SHP77 (cell line): ENCODE results near the gene THG1L.
"Not testable (repeated sequence)": the region's sequence is repeated elsewhere in the genome, so short reads cannot be mapped to it uniquely, and the experiment has no call there.

Experiments
- DNase-seq, 2 experiments: peaks; one replicate each; lab custom pipeline; 2025; lab: John Stamatoyannopoulos, UW

THG1L gene

DNA sequence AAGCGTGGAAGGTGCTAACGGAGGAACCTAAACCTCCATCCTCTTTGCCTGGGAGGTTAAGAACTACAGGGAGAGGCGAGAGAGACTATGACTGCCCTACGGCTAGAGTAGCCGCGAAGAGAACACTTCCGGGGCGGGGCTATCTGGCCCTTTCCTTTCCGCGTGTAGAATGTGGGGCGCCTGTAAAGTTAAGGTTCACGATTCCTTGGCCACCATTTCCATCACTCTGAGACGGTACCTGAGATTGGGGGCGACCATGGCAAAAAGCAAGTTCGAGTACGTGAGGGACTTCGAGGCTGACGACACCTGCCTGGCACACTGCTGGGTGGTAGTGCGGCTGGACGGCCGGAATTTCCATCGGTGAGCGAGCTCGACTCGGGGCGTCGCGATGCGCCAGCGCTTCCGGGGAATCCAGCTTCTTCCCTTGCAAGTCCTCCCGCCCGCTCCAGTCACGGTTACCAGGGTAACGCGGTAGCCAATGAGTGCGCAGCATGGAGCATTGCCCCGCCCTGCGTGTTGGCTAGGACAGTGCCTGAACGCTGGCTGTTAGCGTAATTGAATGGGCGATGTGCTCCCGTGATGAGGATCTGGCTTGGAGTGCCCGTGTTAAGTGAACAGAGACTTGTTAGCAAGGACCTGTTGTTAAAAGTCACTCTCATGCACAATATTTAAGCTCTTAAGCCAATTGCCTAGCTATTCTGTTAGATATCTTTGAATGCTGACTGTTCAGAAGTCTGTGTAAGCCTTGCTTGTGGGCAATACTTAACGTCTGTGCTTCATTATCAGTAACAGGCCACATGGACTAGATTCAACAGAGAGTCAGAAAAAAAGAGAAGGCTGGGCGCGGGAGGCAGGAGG is at the start of gene THG1L:
Gene THG1L, plus strand, starts transcription at position 149 of the 858 bp plus-strand sequence. Its CDS starts 21 bp downstream, at position 170.
- DNase-seq: peak; percentile 95 to 98

DNA sequence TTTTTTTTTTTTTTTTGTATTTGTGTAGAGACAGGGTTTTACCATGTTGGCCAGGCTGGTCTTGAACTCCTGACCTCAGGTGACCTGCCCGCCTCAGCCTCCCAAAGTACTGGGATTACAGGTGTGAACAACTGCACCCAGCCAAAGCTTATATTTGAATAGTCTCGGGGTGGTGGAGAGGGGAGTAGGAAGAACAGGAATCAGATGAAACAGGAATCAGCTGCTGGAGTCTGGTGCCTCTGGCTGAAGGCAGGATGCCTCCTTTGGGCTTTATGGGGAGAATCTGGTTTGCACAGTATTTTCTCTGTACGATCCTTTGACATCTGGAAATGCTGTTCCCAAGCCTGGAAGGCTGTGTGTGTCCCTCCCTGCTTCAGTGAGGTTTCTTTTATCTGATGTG is 49.0 kb upstream of the THG1L start:
- no peak for DNase-seq

- DNase-seq: not testable (repeated sequence)
Observed at GRCh38 chr5:157686276-157687197, 44.7 kb upstream of the THG1L start.

DNA sequence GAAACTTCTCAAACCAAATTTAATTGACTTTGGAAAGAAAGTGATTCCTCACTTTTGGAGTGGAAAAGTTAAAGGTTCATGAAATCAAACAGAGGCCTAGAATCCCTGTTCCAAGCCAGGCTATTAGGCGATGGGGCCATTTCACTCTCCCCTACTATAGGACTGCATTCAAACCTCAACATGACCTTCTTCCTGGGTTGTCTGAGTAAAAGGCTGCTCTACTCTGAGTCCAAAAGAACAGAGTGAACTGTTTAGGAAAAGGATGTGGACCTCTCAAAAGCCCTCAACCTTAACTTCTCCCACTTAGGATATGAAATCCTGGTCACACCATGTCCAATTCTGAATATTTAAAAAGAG is 44.0 kb upstream of the THG1L start:
- no peak for DNase-seq

- no peak for DNase-seq
Observed at GRCh38 chr5:157689942-157690689, 41.1 kb upstream of the THG1L start.

- DNase-seq: no peak
Observed at GRCh38 chr5:157690690-157691433, 40.4 kb upstream of the THG1L start.

GRCh38 chr5:157693816-157694215 is 37.4 kb upstream of the THG1L start:
- not testable (repeated sequence) for DNase-seq

- DNase-seq: not testable (repeated sequence)
Observed at GRCh38 chr5:157696154-157696553, 35.1 kb upstream of the THG1L start.

DNA sequence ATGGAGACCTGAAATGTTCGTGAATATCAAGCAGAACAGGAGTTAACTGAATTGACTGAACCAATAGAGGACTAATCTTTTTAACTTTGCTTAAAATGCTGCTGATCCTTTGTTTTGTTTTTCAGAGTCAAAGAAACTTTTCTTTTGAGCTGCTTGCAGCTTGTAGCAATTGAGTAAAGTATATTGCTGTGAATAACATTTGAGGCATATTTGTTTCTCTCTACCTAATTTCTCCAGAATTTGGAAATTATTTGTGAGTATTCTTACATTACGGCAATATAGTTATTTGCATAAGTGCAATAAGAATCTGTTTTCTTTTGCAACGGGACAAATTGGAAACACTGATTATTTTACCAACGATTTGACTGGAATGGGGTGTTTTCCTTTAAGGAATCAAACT is 32.5 kb upstream of the THG1L start:
- DNase-seq: not testable (repeated sequence)

DNA sequence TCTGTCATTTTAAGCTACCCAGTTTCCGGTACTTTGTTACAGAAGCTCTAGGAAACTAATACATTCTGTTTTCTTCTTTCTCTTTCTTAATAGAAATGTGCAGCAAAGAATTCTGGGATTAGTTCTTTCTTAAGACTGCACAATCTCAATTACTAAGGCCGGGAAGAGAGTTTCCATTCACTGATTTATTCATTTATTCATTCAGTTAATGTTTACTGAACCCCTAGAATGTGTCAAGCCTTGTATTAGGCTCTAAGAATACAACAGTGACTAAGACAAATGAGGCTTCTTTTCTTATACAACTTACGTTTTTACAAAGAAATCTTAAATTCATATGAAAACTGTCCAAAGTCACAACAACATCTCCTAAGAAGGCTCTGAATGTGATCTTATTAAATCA is 27.5 kb upstream of the THG1L start:
- no peak for DNase-seq

GRCh38 chr5:157708866-157709265 is 22.4 kb upstream of the THG1L start:
- DNase-seq: no peak

DNA sequence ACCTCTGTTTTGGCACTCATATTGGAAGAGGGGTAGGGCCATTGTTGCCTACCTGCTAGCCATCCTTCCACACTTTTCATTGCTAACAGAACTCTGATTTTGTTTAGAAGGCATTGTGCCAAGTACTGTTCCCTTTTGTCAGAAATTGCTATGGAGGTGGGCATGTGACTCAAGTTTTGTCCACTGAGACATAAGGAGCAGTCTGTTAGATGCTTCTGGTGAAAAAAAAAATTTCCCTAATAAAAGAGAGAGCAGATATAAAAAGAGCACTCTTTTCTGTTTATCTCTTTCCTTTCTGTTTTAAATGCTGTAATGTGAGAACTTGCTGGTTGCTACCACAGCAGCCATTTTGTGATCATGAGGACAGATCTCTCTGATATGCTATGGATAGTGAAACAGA is 21.9 kb upstream of the THG1L start:
- no peak for DNase-seq

DNA sequence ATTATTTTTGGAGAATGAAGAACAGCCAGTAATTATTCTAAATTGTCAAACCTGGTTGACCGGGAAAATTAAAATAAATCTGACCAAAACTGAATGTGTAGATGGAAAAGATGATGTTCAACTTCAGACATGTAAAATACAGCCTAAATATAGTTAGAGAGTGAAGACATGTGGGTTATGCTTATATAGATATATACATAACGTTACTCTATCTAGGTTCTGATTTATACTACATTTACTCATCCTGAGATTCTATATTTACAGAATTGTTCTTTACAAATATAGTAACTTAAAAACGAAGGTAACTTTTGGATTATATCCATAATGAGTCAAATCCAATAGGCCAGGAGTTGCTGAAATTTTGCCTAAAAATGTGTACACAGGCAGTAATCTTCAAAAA is 20.8 kb upstream of the THG1L start:
- DNase-seq: no peak

- DNase-seq: no peak
Observed at GRCh38 chr5:157710882-157711281, 20.3 kb upstream of the THG1L start.

DNA sequence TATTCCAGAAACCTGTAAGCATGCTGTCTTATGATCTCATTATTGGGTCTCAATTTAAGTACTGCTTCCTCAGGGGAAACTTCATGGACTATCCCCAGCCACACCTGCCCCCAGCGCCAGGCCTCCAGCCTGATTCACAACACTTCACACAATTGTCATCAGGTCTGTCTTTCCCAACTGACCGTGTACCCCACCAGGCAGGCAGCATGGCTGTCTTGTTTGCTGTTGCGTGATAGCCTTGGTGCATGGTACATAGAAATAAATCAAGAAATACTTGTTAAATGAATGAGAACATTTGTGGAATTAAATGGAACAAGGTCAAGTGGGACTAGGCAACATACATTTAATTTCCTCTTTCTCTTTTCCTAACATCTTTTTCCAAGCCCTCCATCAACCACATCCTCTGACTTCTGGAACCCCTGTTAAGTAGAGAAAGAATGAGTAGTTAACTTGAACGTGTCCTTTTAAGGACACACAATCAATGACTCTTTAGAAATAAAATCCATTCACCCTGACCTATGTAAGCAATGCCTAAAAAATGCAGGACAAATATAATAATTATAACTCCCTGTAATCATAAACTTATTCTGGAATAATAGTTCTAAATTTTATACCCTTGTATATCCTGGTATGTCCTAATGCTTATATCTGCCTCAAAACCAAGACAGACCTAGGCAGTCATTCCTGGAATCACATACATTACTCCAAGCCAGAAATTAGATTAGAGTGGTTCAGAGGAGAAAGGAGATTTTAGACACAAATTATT is 17.2 kb upstream of the THG1L start:
- no peak for DNase-seq

DNA sequence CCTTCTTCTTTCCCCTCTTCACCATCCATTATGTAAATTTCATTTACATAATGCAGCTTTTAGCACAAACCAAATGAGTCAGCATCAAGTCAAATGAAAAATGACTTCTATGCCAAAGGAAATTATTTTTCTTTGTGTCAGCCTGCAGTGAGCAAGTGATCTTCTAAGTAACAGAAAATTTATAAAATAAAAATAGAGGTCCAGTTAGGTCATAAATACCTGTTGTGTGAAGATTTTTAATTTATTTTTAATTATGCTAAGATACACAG is 16.7 kb upstream of the THG1L start:
- DNase-seq: no peak

DNA sequence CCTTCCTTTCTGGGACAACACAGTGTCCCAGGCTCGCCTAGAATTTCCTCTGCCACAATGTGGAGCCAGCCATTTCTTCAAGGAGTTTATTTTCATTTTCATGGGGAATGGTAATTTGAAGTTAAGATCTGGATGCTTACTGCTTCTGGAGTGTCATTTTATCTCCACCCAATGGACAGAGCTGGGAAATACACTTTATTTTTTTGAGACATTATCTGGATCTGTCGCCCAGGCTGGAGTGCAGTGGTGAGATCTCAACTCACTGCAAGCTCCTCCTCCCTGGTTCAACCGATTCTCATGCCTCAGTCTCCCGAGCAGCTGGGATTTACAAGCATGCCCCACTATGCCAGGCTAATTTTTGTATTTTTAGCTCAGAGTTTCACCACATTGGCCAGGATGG is 12.7 kb upstream of the THG1L start:
- peak in 1 of 2 experiments; percentile 3 for DNase-seq

DNA sequence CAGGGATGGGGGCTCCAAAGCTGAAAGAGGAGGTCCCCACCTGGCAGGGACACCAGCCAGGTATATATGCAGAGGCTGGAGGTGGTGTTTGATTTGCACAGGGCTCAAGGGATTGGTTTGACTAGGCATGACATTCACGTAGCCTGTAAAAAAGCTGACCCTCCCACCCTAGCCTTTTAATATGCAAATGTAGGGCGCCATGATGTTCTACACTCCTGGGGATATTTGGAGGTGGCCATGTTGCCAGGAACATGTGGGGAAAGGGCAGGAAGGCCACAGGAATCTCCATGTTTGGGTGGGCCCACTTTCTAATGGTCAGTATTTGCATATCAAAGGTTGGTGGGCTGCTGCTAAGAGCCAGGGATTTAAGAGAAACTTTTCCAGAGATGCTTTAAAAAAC is 12.0 kb upstream of the THG1L start:
- no peak for DNase-seq

GRCh38 chr5:157721159-157721558 is 10.1 kb upstream of the THG1L start:
- no peak for DNase-seq

DNA sequence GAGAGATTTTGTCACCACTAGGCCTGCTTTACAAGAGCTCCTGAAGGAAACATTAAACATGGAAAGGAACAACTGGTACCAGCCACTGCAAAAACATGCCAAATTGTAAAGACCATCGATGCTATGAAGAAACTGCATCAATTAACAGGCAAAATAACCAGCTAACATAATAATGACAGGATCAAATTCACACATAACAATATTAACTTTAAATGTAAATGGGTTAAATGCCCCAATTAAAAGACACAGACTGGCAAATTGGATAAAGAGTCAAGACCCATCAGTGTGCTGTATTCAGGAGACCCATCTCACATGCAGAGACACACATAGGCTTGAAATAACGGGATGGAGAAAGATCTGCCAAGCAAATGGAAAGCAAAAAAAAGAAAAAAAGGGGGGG is 8.3 kb upstream of the THG1L start:
- not testable (repeated sequence) for DNase-seq

- not testable (repeated sequence) for DNase-seq
Observed at GRCh38 chr5:157726607-157727006, 4.6 kb upstream of the THG1L start.
